HCT116 (cell line): ENCODE measurements around the gene CACNB1. TPM values are rescaled to one million over a fixed set of nuclear protein-coding genes. Genes with fewer than 3 reads are reported as not detected.
"Not testable (repeated sequence)": the region's sequence is repeated elsewhere in the genome, so short reads cannot be mapped to it uniquely, and the experiment has no call there.

Source experiments
- ATAC-seq: fragments of 200-7000 bp; cut with Tn5 transposase; 2 replicates; pipeline ENCODE4 v1.9.1; 2020; ENCODE audit warnings: mild to moderate bottlenecking, moderate library complexity
- BruUV-seq: library from RNA; stranded (reverse); fragments of 400-500 nt; replicated peaks from 2 replicates; lab custom pipeline; 2021; lab: Mats Ljungman, UMichigan
- CTCF ChIA-PET: fragments of 300-600 bp; sonication (Branson Sonifier 250); formaldehyde crosslinking; loops from one replicate; lab custom pipeline; 2021; ENCODE audit warnings: antibody characterized with exemption; lab: Charles Lee
- POLR2A ChIA-PET: fragments of 300-600, 350-600 bp; sonication (Branson Sonifier 250); formaldehyde crosslinking; loops from one replicate; lab custom pipeline; 2021; ENCODE audit warnings: antibody characterized with exemption; lab: Charles Lee
- RAD21 ChIA-PET, 2 experiments: fragments of 300-600 bp; sonication (Branson Sonifier 250); formaldehyde crosslinking; loops; one replicate each; lab custom pipeline; 2023; ENCODE audit warnings: low total read pairs in 2 of 2; ENCODE audit not compliant: uncharacterized antibody in 2 of 2, unreplicated experiment in 2 of 2, low non-redundant PET in 1 of 2; lab: Charles Lee
- DNase-seq: peaks from one replicate; pipeline ENCODE4 v3.0.0-alpha.2; 2010; ENCODE audit warnings: low read depth, low spot score
- H2AFZ ChIP-seq: fragments of 200-600 bp; shearing (Covaris generic), sonication (generic); 2 replicates; pipeline ENCODE4 v1.6.1; 2017; ENCODE audit warnings: low read depth, mixed run types, mixed read lengths, antibody characterized with exemption, low read length; ENCODE audit not compliant: poor library complexity, severe bottlenecking
- H3K27ac ChIP-seq: 2 replicates; pipeline ENCODE4 v1.5.1; 2012; ENCODE audit warnings: low read depth, low read length
- H3K27me3 ChIP-seq: fragments of 200-600 bp; sonication (generic); 2 replicates; pipeline ENCODE4 v1.6.1; 2016; ENCODE audit warnings: mixed run types, low read length, mixed read lengths; ENCODE audit not compliant: insufficient read depth
- H3K36me3 ChIP-seq, 2 experiments: fragments of 200-500 bp in 1 of 2; fragments of 200-600 bp in 1 of 2; sonication (Bioruptor generic) in 1 of 2; sonication (generic) in 1 of 2; 2 replicates each; pipeline versions ENCODE4 v1.5.1 to v1.6.1; 2014 to 2016; ENCODE audit warnings: low read length in 2 of 2, inconsistent platforms in 1 of 2, mixed read lengths in 1 of 2, mixed run types in 1 of 2; ENCODE audit not compliant: insufficient read depth in 2 of 2, control insufficient read depth in 1 of 2
- H3K4me1 ChIP-seq, 2 experiments: fragments of 200-600 bp in 1 of 2; sonication (generic) in 1 of 2; 2 replicates each; pipeline versions ENCODE4 v1.5.1 to v1.6.1; 2012 to 2017; ENCODE audit warnings: low read length in 2 of 2, inconsistent platforms in 1 of 2, mild to moderate bottlenecking in 1 of 2, mixed read lengths in 1 of 2, mixed run types in 1 of 2, moderate library complexity in 1 of 2; ENCODE audit not compliant: insufficient read depth in 2 of 2, control insufficient read depth in 1 of 2
- H3K4me2 ChIP-seq: fragments of 200-600 bp; sonication (generic); 2 replicates; pipeline ENCODE4 v1.6.1; 2017; ENCODE audit warnings: mixed run types, low read length, mixed read lengths
- H3K4me3 ChIP-seq, 2 experiments: fragments of 200-600 bp in 1 of 2; sonication (generic) in 1 of 2; replicated peaks in 1 of 2; 2 replicates each; pipeline ENCODE4 v1.5.1; 2011 to 2016; ENCODE audit warnings: low read length in 2 of 2, control low read depth in 1 of 2, low read depth in 1 of 2, mild to moderate bottlenecking in 1 of 2, mixed read lengths in 1 of 2, mixed run types in 1 of 2
- H3K79me2 ChIP-seq: fragments of 200-600 bp; sonication (generic); 2 replicates; pipeline ENCODE4 v1.6.1; 2017; ENCODE audit warnings: mild to moderate bottlenecking, mixed run types, low read length, moderate library complexity, mixed read lengths; ENCODE audit not compliant: insufficient read depth
- H3K9ac ChIP-seq: fragments of 200-600 bp; sonication (generic); 2 replicates; pipeline ENCODE4 v1.6.1; 2016; ENCODE audit warnings: low read length, mixed read lengths
- H3K9me2 ChIP-seq: fragments of 200-600 bp; sonication (generic), shearing (Covaris generic); 2 replicates; pipeline ENCODE4 v1.6.1; 2017; ENCODE audit warnings: mixed run types, mild to moderate bottlenecking, moderate library complexity; ENCODE audit not compliant: insufficient read depth
- H3K9me3 ChIP-seq, 2 experiments: fragments of 200-500 bp in 1 of 2; fragments of 200-600 bp in 1 of 2; sonication (Bioruptor generic) in 1 of 2; sonication (generic) in 1 of 2; 2 replicates each; pipeline ENCODE4 v1.6.1; 2014 to 2017; ENCODE audit warnings: low read length in 2 of 2, mixed read lengths in 2 of 2, inconsistent platforms in 1 of 2, low read depth in 1 of 2, mild to moderate bottlenecking in 1 of 2, mixed run types in 1 of 2, moderate library complexity in 1 of 2; ENCODE audit not compliant: control insufficient read depth in 1 of 2, insufficient read depth in 1 of 2
- H4K20me1 ChIP-seq: fragments of 200-600 bp; sonication (generic), shearing (Covaris generic); 2 replicates; pipeline ENCODE4 v1.6.1; 2017; ENCODE audit warnings: mixed run types, mild to moderate bottlenecking, moderate library complexity; ENCODE audit not compliant: insufficient read depth
- CBX3 ChIP-seq: IDR thresholded peaks from 2 replicates; pipeline ENCODE4 v1.6.1; 2012; ENCODE audit warnings: low read depth
- ELF1 ChIP-seq: IDR thresholded peaks from 2 replicates; pipeline ENCODE4 v1.6.1; 2012; ENCODE audit warnings: low read depth, borderline replicate concordance
- EZH2phosphoT487 ChIP-seq: fragments of 200-600 bp; IDR thresholded peaks from 2 replicates; pipeline ENCODE4 v1.6.1; 2018; ENCODE audit warnings: antibody characterized with exemption, borderline replicate concordance
- POLR2A ChIP-seq: IDR thresholded peaks from 2 replicates; pipeline ENCODE4 v1.7.0; 2011; ENCODE audit warnings: borderline replicate concordance; ENCODE audit not compliant: insufficient read depth, insufficient read length; ENCODE audit errors: extremely low read depth
- ZFX ChIP-seq: fragments of 450-650 bp; IDR thresholded peaks from 2 replicates; pipeline ENCODE4 v1.6.1; 2017
- intact Hi-C: fragments of 100-400 bp; cut with micrococcal nuclease; formaldehyde crosslinking; loops from 2 replicates; pipeline ENCODE4 v1.10.0; 2022
- total RNA-seq: library from RNA; stranded (reverse); gene quantifications from one replicate; pipeline ENCODE4 v1.2.1, GENCODE V29; 2021; ENCODE audit not compliant: unreplicated experiment

Gene CACNB1
- total RNA-seq, 1 experiment from 2014 or later: 13.0 TPM

DNA sequence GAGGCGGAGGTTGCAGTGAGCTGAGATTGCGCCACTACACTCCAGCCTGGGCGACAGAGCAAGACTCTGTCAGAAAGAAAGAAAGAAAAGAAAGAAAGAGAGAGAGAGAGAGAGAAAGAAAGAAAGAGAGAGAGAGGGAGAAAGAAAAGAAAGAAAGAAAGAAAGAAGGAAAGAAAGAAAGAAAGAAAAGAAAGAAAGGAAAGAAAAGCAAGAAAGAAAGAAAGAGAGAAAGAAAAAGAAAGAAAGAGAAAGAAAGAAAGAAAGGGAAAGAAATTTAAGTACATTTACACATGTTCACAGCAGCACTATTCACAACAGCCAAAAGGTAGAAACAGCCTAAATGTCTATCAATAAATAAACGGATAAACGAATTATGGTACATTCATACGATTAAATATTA, 67.9 kb downstream of the CACNB1 start:
- POLR2A ChIA-PET, H3K79me2 ChIP-seq, H3K27me3 ChIP-seq, ATAC-seq, H3K9me3 ChIP-seq, H2AFZ ChIP-seq, H3K4me2 ChIP-seq, RAD21 ChIA-PET, CTCF ChIA-PET, H3K36me3 ChIP-seq, H3K4me3 ChIP-seq, H3K27ac ChIP-seq, H3K4me1 ChIP-seq, intact Hi-C loops, H3K9ac ChIP-seq, BruUV-seq, DNase-seq, H3K9me2 ChIP-seq, H4K20me1 ChIP-seq: not testable (repeated sequence)

- Histone ChIP-seq H3K4me3 (no peak overlapping the region), H3K36me3 (no peaks in the 10 kb centered on the region), H3K27me3 (no peaks in the 10 kb centered on the region), H3K4me1 (no peaks in the 10 kb centered on the region), H3K4me2 (no peak overlapping the region), H3K79me2 (no peaks in the 10 kb centered on the region), H3K27ac (no peak overlapping the region), H3K9me2 (no peaks in the 10 kb centered on the region), H3K9me3 (no peaks in the 10 kb centered on the region), H4K20me1 (no peaks in the 10 kb centered on the region), H3K9ac (no peak overlapping the region), H2AFZ (no peak overlapping the region)
- BruUV-seq: no TSS peak
- intact Hi-C loops: no loop called here
- ATAC-seq: no peak
- no peak for DNase-seq
- ChIA-PET POLR2A (no interaction called here), RAD21 (no interaction called here), CTCF (no interaction called here)
- TF ChIP-seq CBX3 (no peak), POLR2A (no peak), EZH2phosphoT487 (no peak), ZFX (no peak), ELF1 (no peak)
Observed at GRCh38 chr17:39126436-39126835, 71.0 kb downstream of the CACNB1 start.
